Measurements from ENCODE around the gene ZNF808. TPM values are rescaled to one million over a fixed set of nuclear protein-coding genes. Genes with fewer than 3 reads are reported as not detected.
A peak's percentile ranks its signal among the peaks of the same experiment; 100 is the strongest.
"Not testable (repeated sequence)": the region's sequence is repeated elsewhere in the genome, so short reads cannot be mapped to it uniquely, and the experiment has no call there.

ZNF808 gene
- total RNA-seq, result 10 to 100 TPM; 17.4 to 17.8 TPM
- long read RNA-seq, donor 1, partial matches to known transcripts, result 0 of 3 reads
- long read RNA-seq, donor 1, other reads (novel, unspliced or antisense), result 2 of 3 reads
- long read RNA-seq, donor 2, result 0 reads

DNA sequence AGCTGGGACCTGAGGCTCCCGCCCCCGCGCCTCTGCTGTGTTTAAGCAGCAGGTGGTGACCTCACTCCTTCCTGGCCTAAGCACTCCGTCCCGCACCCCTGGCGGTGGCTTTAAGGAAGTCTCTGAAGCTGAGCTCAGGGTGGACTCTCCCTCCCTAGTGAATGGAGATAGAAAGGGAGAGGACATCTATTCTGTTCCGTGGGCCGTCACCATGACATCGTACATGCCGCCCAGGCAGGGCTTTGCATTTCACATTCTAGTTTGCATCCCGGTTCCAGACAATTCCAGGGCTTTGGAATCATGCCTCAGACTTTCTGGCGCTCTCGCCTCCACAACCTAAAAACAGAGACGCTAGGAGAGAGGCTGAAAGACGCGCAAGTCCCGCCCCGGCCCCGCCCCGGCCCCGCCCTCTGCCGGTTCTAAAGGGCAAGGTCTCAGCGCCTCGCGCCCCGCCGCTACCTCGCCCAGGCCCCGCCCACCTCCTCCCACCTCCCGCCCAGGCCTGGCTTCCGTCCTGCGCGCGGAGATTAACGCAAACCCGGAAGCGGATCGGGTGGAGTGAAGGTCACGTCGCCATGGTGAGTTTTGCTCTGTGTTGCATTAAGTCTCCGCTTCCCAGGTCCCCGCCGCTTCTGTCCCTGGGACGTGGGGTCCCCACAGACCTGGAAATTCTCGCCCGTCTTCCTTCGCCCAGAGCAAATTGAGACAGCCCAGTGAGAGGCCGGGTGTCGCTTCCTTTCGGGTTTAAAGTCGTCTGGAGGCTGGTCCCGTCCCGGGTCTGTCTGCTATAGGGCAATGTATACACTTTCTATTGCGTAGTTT is at the start of gene ZNF808:
Gene ZNF808 (plus strand): TSS at position 535 of the 822 bp plus-strand sequence. CDS start 15,617 bp downstream, outside the sequence.
- intact Hi-C loops (cut with DNase I), result no loop called here
- DNase-seq (ENCODE audit: low spot score), result peak; percentile 99

DNA sequence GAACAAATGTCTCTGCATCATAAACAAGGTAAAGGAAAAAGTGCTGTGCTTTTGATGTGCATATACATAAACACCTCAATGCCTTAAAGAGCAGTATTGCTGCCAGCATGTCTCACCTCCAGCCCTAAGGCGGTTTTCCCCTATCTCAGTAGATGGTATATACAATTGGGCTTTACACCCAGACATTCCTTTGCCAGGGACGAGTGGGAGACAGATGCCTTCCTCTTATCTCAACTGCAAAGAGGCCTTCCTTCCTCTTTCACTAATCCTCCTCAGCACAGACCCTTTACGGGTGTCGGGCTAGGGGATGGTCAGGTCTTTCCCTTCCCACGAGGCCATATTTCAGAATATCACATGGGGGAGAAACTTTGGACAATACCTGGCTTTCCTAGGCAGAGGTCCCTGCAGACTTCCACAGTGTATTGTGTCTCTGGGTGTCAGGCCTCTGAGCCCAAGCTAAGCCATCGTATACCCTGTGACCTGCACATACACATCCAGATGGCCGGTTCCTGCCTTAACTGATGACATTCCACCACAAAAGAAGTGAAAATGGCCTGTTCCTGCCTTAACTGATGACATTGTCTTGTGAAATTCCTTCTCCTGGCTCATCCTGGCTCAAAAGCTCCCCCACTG is 43.2 kb upstream of the ZNF808 start:
- intact Hi-C loops (cut with DNase I); DNase-seq (ENCODE audit: low spot score): not testable (repeated sequence)

DNA sequence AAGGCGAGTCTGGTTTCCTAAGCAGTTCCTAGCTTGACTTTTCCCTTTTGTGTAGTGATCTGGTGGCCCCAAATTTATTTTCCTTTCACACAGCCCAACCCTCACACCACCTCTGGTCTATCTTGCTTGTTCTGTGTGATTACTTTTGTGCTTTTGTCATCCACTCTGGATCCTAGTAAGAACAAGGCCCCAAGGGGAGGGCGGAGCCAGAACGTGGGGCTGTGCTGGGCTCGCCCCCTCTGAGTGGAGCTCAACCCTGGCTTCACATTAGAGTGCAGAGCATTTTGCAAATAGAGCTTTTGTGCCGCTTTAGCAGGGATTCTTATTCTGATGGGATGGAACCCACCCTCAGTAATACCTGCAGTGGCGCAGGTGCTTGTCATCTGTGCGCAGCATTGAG is 42.4 kb upstream of the ZNF808 start:
- DNase-seq (ENCODE audit: low spot score); intact Hi-C loops (cut with DNase I): not testable (repeated sequence)

DNA sequence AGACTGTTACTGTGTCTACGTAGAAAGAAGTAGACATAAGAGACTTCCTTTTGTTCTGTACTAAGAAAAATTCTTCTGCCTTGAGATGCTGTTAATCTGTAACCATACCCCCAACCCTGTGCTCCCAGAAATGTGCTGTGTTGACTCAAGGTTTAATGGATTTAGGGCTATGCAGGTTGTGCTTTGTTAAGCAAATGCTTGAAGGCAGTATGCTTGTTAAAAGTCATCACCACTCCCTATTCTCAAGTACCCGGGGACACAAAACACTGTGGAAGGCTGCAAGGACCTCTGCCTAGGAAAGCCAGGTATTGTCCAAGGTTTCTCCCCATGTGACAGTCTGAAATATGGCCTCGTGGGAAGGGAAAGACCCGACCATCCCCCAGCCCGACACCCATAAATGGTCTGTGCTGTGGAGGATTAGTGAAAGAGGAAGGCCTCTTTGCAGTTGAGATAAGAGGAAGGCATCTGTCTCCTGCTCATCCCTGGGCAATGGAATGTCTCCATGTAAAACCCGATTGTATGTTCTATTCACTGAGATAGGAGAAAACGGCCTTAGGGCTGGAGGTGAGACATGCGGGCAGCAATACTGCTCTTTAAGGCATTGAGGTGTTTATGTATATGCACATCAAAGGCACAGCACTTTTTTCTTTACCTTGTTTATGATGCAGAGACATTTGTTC is 41.8 kb upstream of the ZNF808 start:
- intact Hi-C loops (cut with DNase I); DNase-seq (ENCODE audit: low spot score): not testable (repeated sequence)

DNA sequence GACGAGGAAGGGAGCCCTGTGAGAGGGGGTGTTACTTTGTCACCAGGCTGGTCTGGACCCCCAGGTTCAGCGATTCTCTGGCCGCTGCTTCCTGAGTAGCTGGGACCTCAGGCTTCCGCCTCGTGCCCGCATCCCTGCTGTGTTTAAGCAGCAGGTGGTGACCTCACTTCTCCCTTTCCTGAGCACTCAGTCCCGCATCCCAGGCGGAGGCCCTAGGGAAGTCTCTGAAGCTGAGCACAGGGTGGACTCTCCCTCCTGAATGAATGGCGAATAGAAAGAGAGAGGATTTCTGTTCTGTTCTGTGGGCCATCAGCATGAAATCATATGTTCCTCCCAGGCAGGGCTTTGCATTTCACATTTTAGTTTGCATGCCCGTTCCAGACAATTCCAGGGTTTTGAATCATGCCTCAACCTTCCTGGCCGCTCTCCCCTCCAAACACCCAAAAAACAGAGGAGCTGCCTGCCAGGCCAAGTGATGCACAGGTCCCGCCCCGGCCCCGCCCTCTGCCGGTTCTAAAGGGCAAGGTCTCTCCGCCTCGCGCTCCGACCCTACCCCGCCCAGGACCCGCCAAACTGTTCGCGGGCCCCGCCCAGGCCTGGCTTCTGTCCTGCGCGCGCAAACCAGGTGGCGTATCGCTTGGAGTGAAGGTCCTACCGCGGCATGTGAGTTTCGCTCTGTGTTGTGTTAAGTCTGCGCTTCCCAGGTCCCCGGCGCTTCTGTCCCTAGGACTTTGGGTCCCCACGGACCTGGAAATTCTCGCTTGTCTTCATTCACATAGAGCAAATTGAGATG is 35.1 kb upstream of the ZNF808 start:
- intact Hi-C loops (cut with DNase I), result no loop called here
- DNase-seq (ENCODE audit: low spot score), result no peak

DNA sequence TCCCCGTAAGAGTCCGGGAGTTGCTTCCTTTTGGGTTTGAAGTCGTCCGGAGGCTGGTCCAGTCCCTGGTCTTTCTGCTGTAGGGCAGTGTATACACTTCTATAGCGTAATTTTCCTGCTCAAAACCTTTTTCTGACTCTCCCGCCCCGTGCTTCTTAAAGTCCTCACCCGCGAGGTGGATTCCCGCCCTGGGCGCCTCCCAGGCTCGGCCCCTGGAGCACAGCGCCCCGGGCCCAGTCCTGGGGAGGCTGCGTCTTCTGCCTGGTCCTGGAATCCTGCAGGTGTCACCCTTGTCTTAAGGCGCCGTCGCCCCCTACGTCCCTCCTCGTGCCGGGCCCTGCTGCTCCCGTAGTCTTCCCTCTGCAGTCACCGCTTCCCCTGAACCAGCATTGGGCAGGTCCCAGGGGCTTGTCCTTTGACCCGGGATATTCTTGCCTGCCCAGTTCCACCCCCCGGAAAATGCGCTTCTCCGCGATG is 34.4 kb upstream of the ZNF808 start:
- DNase-seq (ENCODE audit: low spot score), result no peak
- intact Hi-C loops (cut with DNase I), result no loop called here

DNA sequence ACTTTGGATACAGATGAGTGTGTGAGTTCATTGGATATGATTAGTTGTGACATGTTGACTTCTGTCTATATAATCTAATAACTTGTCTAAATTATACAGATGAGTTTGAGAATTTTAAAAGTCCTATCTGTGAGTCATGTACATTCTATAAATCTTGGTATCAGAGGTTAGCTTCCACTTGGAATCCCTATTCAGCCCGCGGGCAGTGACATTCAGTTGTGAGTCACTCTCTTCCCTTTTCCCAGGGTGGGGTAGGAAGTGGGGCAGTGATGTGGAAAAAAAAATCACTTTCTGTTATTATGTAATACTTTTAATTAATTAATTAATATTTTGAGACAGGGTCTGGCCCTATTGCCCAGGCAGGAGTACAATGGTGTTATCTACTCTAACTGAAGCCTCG is 33.0 kb upstream of the ZNF808 start:
- intact Hi-C loops (cut with DNase I), result no loop called here

DNA sequence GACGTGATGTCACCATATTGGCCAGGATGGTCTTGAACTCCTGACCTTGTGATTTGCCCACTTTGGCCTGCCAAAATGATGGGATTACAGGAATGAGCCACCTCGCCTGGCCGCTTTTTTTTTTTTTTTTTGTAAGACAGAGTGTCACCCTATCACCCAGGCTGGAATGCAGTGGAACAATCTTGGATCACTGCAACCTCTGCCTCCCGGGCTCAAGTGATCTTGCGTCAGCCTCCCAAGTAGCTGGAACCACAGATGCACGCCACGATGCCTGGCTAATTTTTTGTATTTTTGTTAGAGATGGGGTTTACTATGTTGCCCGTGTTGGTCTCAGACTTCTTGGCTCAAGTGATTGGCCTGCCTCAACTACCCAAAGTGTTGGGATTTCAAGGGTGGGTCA is 28.9 kb upstream of the ZNF808 start:
- DNase-seq (ENCODE audit: low spot score), result no peak
- intact Hi-C loops (cut with DNase I), result no loop called here

More for the DNA sequence above, 33.0 kb upstream of the ZNF808 start:
- DNase-seq (ENCODE audit: low spot score), result no peak

DNA sequence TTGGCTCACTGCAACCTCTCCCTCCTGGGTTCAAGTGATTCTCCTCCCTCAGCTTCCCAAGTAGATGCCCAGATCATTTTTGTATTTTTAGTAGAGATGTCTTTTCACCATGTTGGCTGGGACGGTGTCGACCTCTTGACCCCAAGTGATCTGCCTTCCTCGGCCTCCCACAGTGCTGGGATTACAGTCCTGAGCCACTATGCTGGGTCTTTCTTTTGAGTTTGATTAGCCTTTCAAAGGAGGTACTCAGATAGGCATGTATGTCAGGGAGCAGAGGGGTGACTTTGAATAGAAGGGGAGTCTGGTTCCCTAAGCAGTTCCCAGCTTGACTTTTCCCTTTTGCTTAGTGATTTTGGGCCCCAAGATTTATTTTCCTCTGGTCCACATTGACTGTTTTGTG is 27.0 kb upstream of the ZNF808 start:
- intact Hi-C loops (cut with DNase I); DNase-seq (ENCODE audit: low spot score): not testable (repeated sequence)

DNA sequence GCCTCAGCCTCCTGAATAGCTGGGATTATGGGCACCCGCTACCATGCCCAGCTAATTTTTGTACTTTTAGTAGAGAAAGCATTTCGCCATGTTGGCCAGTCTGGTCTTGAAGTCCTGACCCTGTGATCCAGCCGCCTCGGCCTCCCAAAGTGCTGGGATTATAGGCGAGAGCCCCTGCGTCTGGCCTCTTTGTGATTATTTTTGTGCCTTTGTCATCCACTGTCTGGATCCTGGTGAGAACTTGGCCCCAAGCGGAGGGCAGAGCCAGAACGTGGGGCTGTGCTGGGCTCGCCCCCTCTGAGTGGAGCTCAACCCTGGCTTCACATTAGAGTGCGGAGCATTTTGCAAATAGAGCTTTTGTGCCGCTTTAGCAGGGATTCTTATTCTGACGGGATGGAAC is 26.5 kb upstream of the ZNF808 start:
- DNase-seq (ENCODE audit: low spot score); intact Hi-C loops (cut with DNase I): not testable (repeated sequence)

DNA sequence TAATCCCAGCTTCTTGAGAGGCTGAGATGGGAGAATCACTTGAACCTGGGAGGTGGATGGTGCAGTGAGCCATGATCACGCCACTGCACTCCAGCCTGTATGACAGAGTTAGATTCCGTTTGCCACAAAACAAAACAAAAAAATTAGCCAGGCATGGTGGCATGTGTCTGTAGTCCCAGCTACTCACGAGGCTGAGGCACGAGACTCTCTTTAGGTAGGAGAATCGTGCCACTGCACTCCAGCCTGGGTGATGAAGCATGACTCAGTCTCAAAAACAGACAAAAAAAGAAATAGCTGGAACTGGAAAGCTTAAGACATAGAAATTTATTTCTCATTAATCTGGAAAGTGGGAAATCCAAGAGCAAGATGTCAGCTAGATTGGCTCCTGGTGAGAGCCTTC is 20.2 kb upstream of the ZNF808 start:
- DNase-seq (ENCODE audit: low spot score), result no peak
- intact Hi-C loops (cut with DNase I), result no loop called here

DNA sequence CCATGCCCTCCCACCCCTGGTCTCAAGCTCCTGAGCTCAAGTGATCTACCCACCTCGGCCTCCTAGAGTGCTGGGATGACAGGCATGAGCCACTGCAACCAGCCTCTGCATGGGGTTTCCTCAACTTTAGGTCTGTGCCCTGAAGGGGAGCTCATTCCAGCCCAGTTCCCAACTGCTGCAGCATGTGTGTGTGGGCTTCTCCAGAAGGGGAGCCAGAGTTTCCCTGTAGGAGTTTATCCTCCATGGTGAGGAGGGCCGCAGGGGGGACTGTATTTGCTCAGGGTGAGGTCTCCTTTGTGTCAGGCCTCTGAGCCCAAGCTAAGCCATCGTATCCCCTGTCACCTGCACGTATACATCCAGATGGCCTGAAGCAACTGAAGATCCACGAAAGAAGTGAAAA is 11.3 kb upstream of the ZNF808 start:
- intact Hi-C loops (cut with DNase I), result no loop called here
- DNase-seq (ENCODE audit: low spot score), result no peak

DNA sequence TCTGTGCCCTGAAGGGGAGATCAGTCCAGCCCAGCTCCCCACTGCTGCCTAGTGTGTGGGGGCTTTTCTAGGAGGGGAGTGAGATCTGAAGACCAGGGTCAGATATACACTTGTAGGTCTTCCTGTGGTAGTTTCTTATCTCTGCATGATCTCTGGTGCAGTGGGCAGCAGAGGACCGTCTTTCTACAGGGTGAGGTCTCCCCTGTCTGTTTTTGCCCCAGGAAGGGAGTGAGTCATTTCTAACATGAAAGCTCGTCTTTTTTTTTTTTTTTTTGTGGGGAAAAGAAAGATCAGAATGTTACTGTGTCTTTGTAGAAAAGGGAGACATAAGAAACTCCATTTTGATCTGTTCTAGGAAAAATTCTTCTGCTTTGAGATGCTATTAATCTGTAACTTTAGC is 8.8 kb upstream of the ZNF808 start:
- intact Hi-C loops (cut with DNase I), result no loop called here
- DNase-seq (ENCODE audit: low spot score), result no peak

DNA sequence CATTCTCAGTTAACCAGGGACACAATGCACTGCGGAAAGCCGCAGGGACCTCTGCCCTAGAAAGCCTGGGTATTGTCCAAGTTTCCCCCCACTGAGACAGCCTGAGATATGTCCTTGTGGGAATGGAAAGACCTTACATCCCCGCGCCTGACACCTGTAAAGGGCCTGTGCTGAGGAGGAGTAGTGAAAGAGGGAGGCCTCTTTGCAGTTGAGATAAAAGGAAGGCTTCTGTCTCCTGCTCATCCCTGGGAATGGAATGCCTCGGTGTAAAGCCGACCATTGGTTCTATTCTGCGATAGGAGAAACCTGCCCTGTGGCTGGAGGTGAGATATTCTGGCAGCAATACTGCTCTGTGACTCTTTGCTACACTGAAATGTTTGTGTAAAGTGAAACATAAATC is 8.3 kb upstream of the ZNF808 start:
- intact Hi-C loops (cut with DNase I), result not testable (repeated sequence)
- peak; percentile 13 for DNase-seq (ENCODE audit: low spot score)

DNA sequence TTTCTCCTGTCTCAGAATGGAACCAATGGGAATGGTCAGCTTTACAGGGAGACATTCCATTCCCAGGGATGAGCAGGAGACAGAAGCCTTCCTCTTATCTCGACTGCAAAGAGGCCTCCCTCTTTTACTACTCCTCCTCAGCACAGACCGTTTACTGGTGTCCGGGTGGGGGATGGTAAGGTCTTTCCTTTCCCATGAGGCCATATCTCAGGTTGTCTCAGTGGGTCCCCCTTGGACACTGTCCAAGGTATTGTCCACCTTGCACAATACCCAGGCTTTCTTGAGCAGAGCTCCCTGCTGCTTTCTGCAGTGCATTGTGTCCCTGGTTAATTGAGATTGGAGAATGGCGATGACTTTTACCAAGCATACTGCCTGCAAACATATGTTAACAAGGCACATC is 7.5 kb upstream of the ZNF808 start:
- peak; percentile 1 for DNase-seq (ENCODE audit: low spot score)
- intact Hi-C loops (cut with DNase I), result no loop called here

DNA sequence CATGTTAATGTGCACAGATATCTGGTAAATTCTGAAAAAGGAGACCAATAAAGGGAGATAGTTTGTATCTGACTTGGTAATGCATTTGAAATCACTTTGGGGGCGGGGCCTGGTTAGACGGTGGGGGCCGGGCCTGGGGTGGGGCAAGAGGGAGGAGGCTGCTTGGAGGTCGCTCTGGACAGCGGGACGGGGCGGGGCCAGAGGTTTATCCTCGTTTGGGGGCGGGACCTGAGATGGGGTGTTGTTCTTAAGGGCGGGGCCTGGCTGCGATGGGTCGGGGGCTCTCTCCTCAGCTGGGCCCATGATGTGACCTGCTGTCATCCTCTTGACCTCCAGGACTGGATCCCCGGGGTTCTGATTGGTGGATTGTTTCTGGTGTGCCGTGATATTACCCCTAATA is 4.9 kb upstream of the ZNF808 start:
- DNase-seq (ENCODE audit: low spot score), result no peak
- intact Hi-C loops (cut with DNase I), result no loop called here

DNA sequence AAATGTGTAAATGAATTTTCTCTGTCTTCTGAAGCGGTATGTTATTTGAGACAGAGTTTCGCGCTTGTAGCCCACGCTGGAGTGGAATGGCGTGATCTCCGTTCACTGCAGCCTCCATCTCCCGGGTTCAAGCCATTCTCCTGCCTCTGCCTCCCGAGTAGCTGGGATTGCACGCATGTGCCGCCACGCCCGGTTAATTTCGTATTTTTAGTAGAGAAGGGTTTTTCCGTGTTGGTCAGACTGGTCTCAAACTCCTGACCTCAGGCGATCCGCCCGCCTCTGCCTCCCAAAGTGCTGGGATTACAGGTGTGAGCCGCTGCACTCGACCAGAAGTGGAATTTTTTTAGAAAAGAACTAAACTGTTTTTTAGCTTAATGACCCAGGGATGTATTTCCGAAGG is 3.4 kb upstream of the ZNF808 start:
- no peak for DNase-seq (ENCODE audit: low spot score)
- intact Hi-C loops (cut with DNase I), result no loop called here

DNA sequence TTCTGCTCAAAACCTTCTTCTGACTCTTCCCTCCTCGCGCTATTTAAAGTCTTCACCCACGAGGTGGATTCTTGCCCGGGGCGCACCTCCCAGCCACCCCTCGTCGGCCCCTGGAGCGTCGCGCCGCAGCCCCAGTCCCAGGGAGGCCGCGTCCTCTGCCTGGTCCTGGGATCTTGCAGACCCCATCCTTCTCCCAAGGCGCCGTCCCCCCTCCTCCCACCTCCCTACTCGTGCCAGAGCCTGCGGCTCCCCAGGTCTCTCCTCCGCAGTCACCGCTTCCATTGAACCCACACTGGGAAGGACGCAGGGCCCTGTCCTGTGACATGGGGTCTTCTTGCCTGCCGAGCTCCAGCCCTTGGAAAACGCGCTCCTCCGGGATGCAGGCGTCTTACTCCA is 486 bp downstream of the ZNF808 start:
- DNase-seq (ENCODE audit: low spot score), result peak; percentile 77
- intact Hi-C loops (cut with DNase I), result no loop called here

DNA sequence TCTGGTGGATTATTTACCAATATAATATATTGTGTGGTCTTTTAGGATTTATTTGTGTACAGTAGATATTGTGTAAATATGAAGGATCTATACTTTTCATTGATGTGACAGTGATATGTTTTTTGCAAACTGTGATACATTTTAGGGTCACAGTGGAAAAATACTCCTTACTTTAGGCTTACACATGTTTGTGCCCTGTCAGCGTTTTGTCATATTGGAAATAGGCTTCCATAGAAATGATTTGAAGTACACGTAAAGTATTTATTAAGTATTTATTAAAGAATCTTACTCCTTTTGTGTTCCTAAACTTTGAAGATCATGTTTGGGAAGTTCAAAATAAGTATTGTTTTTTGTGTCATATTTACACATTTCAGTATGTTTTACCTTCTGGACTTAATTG is 5.0 kb downstream of the ZNF808 start:
- DNase-seq (ENCODE audit: low spot score), result no peak
- intact Hi-C loops (cut with DNase I), result no loop called here
